22Rv1 (cell line): ENCODE data around the gene FOXI1.

Experiments used
- H3K27ac ChIP-seq: fragments of 450-650 bp; 2 replicates; pipeline ENCODE4 v1.5.1; 2017
- ZFX ChIP-seq: fragments of 450-650 bp; IDR thresholded peaks from 2 replicates; pipeline ENCODE4 v1.6.1; 2017; ENCODE audit warnings: antibody characterized with exemption, borderline replicate concordance
- TF ChIP-seq, protein P1 (sequence below): fragments of 450-650 bp; IDR thresholded peaks from 2 replicates; pipeline ENCODE4 v1.5.1; 2017; ENCODE audit warnings: mild to moderate bottlenecking

The FOXI1 gene

DNA sequence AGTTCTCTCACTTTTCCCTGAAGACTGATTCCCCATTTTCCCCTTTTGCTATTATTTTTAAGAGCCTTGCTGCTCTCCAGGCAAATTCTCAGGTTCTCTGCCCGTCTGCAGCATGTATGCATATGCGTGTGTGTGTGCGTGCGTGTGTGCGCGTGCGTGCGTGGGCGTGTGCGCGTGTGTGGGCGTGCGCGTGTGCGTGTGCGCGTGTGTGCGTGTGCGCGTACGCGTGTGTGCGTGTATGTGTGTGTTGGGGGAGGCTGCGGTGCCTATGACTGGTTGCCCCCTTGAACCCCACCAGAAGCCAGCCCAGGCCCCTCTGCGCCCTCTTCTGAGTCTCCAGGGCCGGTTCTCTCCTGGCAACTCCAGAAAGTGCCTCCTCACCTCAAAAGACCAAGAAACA lies 987 bp upstream of the FOXI1 start:
- H3K27ac ChIP-seq = no peak overlapping the region
- TF ChIP-seq ZFX = no peak
- TF ChIP-seq, protein P1, sequence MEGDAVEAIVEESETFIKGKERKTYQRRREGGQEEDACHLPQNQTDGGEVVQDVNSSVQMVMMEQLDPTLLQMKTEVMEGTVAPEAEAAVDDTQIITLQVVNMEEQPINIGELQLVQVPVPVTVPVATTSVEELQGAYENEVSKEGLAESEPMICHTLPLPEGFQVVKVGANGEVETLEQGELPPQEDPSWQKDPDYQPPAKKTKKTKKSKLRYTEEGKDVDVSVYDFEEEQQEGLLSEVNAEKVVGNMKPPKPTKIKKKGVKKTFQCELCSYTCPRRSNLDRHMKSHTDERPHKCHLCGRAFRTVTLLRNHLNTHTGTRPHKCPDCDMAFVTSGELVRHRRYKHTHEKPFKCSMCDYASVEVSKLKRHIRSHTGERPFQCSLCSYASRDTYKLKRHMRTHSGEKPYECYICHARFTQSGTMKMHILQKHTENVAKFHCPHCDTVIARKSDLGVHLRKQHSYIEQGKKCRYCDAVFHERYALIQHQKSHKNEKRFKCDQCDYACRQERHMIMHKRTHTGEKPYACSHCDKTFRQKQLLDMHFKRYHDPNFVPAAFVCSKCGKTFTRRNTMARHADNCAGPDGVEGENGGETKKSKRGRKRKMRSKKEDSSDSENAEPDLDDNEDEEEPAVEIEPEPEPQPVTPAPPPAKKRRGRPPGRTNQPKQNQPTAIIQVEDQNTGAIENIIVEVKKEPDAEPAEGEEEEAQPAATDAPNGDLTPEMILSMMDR = no peak

DNA sequence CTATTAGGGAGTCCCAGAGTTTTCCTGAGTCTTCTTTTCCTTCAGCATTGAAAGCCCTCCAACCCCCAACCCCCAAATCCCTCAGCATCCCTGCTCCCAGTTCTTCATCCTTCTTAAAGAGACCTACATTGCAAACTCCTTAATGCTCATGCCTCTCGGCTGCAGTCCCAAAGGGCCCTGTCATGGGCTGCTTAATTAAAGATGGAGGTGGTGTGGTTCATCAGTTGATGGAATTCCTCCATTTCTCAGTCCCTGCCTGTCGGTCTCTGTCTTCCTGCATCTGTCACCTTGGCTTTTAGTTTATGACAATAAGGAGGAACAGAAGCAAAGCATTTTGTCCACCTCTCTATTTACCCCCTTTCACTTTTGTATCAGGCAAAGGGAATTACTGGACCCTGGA lies 2.0 kb downstream of the FOXI1 start:
- TF ChIP-seq ZFX = no peak
- TF ChIP-seq, protein P1 = no peak
- H3K27ac ChIP-seq = no peak overlapping the region

DNA sequence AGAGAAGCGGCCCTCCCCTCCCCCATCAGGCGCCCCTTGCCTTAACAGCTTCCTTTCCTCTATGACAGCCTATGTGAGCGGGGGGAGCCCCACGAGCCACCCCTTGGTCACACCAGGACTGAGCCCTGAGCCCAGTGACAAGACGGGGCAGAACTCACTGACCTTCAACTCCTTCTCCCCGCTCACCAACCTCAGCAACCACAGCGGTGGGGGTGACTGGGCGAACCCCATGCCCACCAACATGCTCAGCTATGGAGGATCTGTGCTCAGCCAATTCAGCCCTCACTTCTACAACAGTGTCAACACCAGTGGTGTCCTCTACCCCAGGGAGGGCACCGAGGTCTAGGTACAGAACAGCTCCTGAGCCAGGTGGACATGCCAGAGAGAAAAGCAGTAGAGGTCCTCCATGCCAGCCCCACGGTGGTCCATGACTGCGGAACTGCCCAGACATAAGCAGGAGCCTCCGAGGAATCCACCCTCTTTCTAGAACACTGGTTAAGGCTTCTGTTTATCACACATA lies 2.6 kb downstream of the FOXI1 start:
- no peak for TF ChIP-seq ZFX
- TF ChIP-seq, protein P1 = no peak
- no peak overlapping the region for H3K27ac ChIP-seq

DNA sequence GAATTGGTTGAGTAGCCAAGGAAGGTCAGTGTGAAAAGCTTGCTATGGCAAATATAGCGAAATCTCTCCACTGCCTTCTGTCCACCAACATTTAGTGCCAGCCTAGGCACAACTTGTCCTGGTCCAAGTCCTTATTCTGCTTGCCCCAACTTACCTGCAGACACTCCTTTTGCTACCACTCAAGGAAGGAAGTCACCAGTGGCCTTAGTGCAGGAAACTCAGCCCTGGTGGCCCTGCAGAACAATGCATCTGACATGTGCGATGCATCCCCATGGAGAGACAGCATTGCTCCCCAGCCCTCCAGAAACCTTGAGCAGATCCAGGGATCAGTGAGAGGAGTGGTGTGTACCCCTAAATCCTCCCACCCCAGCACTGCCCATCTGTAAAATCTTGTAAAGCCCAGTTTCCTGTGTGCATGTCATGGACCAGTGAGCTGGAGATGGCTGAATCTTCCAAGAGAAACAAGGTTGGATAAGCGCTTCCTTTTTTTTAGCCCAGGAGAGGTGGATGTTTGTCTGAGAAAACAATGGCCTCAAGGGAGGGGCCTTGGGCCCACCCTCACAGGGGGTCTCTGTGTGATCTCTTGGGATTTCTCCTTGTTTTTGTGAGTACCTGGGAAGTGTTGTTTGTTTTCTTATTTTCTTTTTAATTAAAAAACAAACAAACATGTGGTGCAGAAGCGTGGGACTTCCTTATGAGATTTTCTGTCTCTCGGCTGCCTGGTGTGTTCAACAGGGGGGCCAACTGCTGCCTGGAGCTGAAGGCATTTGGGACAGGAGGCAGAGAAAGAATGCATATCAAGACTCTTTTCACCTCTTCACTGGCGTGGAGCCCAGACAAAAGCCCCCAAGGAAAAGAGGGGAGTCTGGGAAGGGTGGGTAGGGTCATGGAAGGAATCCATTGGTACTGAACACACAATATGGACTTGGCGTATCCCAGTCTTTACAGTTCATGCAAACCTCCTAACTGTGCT lies 3.6 kb downstream of the FOXI1 start:
- TF ChIP-seq ZFX = no peak
- TF ChIP-seq, protein P1 = no peak
- no peak overlapping the region for H3K27ac ChIP-seq

DNA sequence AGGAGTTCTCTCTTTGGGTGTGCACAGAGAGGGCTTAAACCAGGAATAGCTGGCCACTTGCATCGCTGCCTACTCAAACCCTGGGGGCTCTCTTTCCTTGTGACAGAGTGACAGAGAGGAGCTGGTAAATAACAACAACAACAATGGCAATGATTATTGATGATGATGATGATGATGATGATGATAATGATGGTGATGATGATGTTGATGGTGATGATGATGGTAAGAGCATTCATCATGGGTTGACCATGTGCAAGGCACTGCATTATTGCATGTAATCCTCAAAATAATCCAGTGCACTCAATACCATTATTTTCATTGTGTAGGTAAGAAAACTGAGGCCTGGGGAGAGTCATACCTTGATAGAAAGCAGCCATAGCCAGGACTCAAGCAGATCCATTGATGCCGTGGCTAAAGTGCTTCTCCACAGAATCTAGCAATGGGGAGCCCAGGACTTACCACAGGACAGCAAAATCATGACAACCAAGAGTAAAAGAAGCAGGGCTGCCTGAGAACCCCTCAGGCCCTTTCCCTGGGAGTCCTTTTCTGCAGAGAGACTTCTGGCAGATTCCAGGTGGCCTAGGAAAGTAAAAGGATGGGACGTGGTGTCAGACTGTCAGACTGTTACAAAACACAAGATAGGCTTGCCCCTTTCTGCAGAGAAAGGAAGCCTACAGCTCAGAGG lies 4.8 kb downstream of the FOXI1 start:
- TF ChIP-seq, protein P1 = no peak
- no peak for TF ChIP-seq ZFX
- no peak overlapping the region for H3K27ac ChIP-seq

DNA sequence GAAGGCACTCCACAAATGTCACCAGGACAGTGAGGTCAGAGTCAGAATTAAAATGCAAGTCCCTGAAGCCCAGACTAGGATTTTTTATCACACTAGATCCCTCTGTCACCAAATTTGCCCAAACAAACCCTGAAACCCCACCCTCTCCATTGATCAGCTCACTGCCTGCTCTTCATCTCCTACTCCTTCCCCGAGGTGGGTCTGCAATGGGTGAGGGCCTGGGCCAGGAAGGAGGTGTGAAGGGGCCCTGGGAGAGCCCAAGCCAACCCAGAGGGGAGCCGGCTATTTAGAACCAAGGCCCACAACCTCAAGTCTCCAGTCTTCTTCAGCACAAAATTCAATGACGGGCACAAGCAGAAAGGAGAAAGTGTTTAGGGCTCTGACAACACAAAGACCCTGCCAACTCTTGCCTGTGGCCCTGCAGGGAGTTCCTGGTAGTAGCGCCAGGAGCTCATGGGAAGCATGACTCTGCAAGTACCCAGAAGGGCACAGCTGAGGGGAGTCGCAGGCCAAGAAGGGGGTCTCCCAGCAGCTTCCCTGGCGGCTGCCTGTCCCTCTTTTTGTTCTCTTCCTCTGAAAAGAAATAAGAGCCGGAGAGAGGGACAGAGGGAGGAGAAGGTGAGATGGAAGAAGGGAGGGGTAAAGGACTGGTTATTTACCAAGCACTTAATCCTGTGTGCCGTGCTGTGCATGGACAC lies 5.5 kb downstream of the FOXI1 start:
- no peak overlapping the region for H3K27ac ChIP-seq
- TF ChIP-seq ZFX = no peak
- TF ChIP-seq, protein P1 = no peak
